Esophagus mucosa (tissue), 1 donor: ENCODE data around the gene COMMD10. TPM values are rescaled to one million over a fixed set of nuclear protein-coding genes. Genes with fewer than 3 reads are reported as not detected.

Experiments used
- ATAC-seq: fragments of 200-7000 bp; cut with Tn5 transposase; one replicate; pipeline ENCODE4 v1.9.1; 2020
- total RNA-seq: library from RNA; stranded (reverse); gene quantifications from one replicate; pipeline ENCODE4 v1.2.4, GENCODE V29; 2023
- donor health status: DM: yes; HTN: yes; CAD: no.

Gene COMMD10
- total RNA-seq, 1 donor from 2014 or later: 18.3 TPM

GRCh38 chr5:116225281-116225922 is 140.6 kb downstream of the COMMD10 start:
- ATAC-seq: no peak

GRCh38 chr5:116229131-116229689 is 144.4 kb downstream of the COMMD10 start:
- no peak for ATAC-seq

- no peak for ATAC-seq
Measured at GRCh38 chr5:116231288-116231687, 146.5 kb downstream of the COMMD10 start.

GRCh38 chr5:116234681-116235080 is 149.9 kb downstream of the COMMD10 start:
- ATAC-seq: no peak

GRCh38 chr5:116237917-116238500 is 153.2 kb downstream of the COMMD10 start:
- ATAC-seq: no peak

- ATAC-seq: no peak
Measured at GRCh38 chr5:116242343-116242742, 157.5 kb downstream of the COMMD10 start.

- no peak for ATAC-seq
Measured at GRCh38 chr5:116248432-116248831, 163.6 kb downstream of the COMMD10 start.

GRCh38 chr5:116249648-116250047 is 164.8 kb downstream of the COMMD10 start:
- no peak for ATAC-seq

GRCh38 chr5:116256717-116257116 is 171.9 kb downstream of the COMMD10 start:
- no peak for ATAC-seq

- ATAC-seq: no peak
Measured at GRCh38 chr5:116265471-116265870, 180.6 kb downstream of the COMMD10 start.

GRCh38 chr5:116271446-116272025 is 186.7 kb downstream of the COMMD10 start:
- ATAC-seq: no peak

- ATAC-seq: no peak
Measured at GRCh38 chr5:116272281-116272941, 187.6 kb downstream of the COMMD10 start.

GRCh38 chr5:116273448-116274242 is 188.8 kb downstream of the COMMD10 start:
- ATAC-seq: no peak

- ATAC-seq: no peak
Measured at GRCh38 chr5:116274251-116274650, 189.4 kb downstream of the COMMD10 start.

- ATAC-seq: no peak
Measured at GRCh38 chr5:116275282-116275681, 190.5 kb downstream of the COMMD10 start.

- no peak for ATAC-seq
Measured at GRCh38 chr5:116276952-116277351, 192.1 kb downstream of the COMMD10 start.

GRCh38 chr5:116280149-116280803 is 195.5 kb downstream of the COMMD10 start:
- no peak for ATAC-seq

GRCh38 chr5:116281309-116281708 is 196.5 kb downstream of the COMMD10 start:
- no peak for ATAC-seq

GRCh38 chr5:116288524-116288923 is 203.7 kb downstream of the COMMD10 start:
- no peak for ATAC-seq

GRCh38 chr5:116289276-116289675 is 204.5 kb downstream of the COMMD10 start:
- no peak for ATAC-seq

GRCh38 chr5:116291271-116291670 is 206.4 kb downstream of the COMMD10 start:
- ATAC-seq: no peak

- ATAC-seq: no peak
Measured at GRCh38 chr5:116292321-116292720, 207.5 kb downstream of the COMMD10 start.
